ENCODE results near the gene CLCNKA. TPM values are rescaled to one million over a fixed set of nuclear protein-coding genes. Genes with fewer than 3 reads are reported as not detected.

The CLCNKA gene
- total and polyA plus RNA-seq, 2 of the 8 experiments (the other 6 are each of a cell fraction or from before 2014, with no cell fraction given), result 0.95 to 2.0 TPM

GRCh38 chr1:15974855-15975254, 47.0 kb upstream of the CLCNKA start:
- no peak overlapping the region for H2BK120ac ChIP-seq (replicated peaks; ENCODE audit: low read depth, low read length)
- H4K8ac ChIP-seq (ENCODE audit: extremely low read depth, insufficient read depth, low read length), result no peak overlapping the region
- no peak overlapping the region for H3K18ac ChIP-seq (ENCODE audit: extremely low read depth, low read length)
- peaks cover 0 to 12% of the 10 kb centered on the region in 2 experiments; a peak in 2 of 4 replicates for H3K79me2 ChIP-seq (ENCODE audit: control insufficient read depth in 1 of 2, insufficient read depth in 2 of 2, low read length in 2 of 2)
- H3K27me3 ChIP-seq (replicated peaks in 1 of 4; ENCODE audit: control insufficient read depth in 3 of 4, extremely low read depth in 1 of 4, insufficient read depth in 3 of 4, low read length in 3 of 4), result no peaks in the 10 kb centered on the region
- H3K9me3 ChIP-seq (ENCODE audit: insufficient read depth in 2 of 2, low read depth in 1 of 2, low read length in 1 of 2), result peaks cover under 1 to 1% of the 10 kb centered on the region in 2 experiments; a peak in 1 of 4 replicates
- ChIA-PET CTCF (ENCODE audit: partially characterized antibody) (interaction anchor here (0.9 to 5.7 kb wide), 12 partner anchors 10 to 183 kb away, joined by 3 to 53 read pairs (median 6); no protein-coding TSS in a partner anchor), POLR2A (ENCODE audit: partially characterized antibody) (interaction anchor here (1.0 to 2.5 kb wide), 5 partner anchors 13 to 159 kb away, joined by 3 to 10 read pairs (median 3); partner anchors contain the start of gene SPEN)
- H2BK20ac ChIP-seq (ENCODE audit: low read length), result no peak overlapping the region
- peak overlapping the region; percentile 70 to 87 (median 80) for H3K4me3 ChIP-seq (ENCODE audit: extremely low read depth in 1 of 4, insufficient read depth in 2 of 4, low read depth in 3 of 4, low read length in 4 of 4)
- H4K20me1 ChIP-seq (replicated peaks in 1 of 2; ENCODE audit: control insufficient read depth in 1 of 2, insufficient read depth in 2 of 2, low read length in 2 of 2), result peaks cover 0 to 3% of the 10 kb centered on the region in 2 experiments
- peak overlapping the region; percentile 69 to 84 for H3K4me2 ChIP-seq (ENCODE audit: insufficient read depth in 1 of 2, low read depth in 2 of 2, low read length in 2 of 2)
- no peak overlapping the region for H2AFZ ChIP-seq (ENCODE audit: low read length)
- H3K4ac ChIP-seq (replicated peaks; ENCODE audit: insufficient read length, low read depth, low read length), result no peak overlapping the region
- H3K4me1 ChIP-seq (replicated peaks in 1 of 4; ENCODE audit: control insufficient read depth in 3 of 4, insufficient read depth in 4 of 4, low read length in 3 of 4), result peaks cover 0 to 4% (median 0%) of the 10 kb centered on the region in 4 experiments; a peak in 1 of 7 replicates
- H3K14ac ChIP-seq (ENCODE audit: insufficient read length), result no peak overlapping the region
- WGBS, 2 experiments (ENCODE audit: extremely low coverage in 1 of 2, insufficient coverage in 1 of 2, insufficient read length in 1 of 2, insufficient replicate concordance in 2 of 2, low coverage in 1 of 2, low lambda C conversion rate in 2 of 2, missing lambda C conversion rate in 1 of 2), result 77% methylated on average over 9 of the region's 9 CpGs; no CpG with 5 or more reads in 1 of the 2 experiments
- DNase-seq (ENCODE audit: low read depth in 1 of 2, low spot score in 2 of 2) (no peak), FAIRE-seq (no peak)
- no peak overlapping the region for H2BK12ac ChIP-seq (ENCODE audit: low read depth, low read length)
- H4K91ac ChIP-seq (replicated peaks; ENCODE audit: insufficient read length, low read length), result no peak overlapping the region
- no peak overlapping the region for H2BK5ac ChIP-seq (ENCODE audit: low read depth, low read length)
- H3K79me1 ChIP-seq (ENCODE audit: low read depth, low read length), result peaks cover 6% of the 10 kb centered on the region; the same call in 1 of the 2 replicates
- H3K23ac ChIP-seq (ENCODE audit: insufficient read length), result no peak overlapping the region
- H2BK15ac ChIP-seq (ENCODE audit: low read length), result no peak overlapping the region
- H4K5ac ChIP-seq (ENCODE audit: insufficient read length, low read depth, low read length), result no peak overlapping the region
- no peak overlapping the region for H3K27ac ChIP-seq (ENCODE audit: low read depth, low read length)
- H3K36me3 ChIP-seq (ENCODE audit: control insufficient read depth in 2 of 4, insufficient read depth in 4 of 4, low read length in 3 of 4), result peaks cover 0 to 4% (median 3%) of the 10 kb centered on the region in 4 experiments; a peak in 4 of 8 replicates
- H3K9ac ChIP-seq (replicated peaks in 1 of 4; ENCODE audit: extremely low read depth in 1 of 4, low read depth in 3 of 4, low read length in 3 of 4), result peak overlapping the region in 3 of 4 experiments; percentile 3 to 81 (median 20); a peak in 3 of 7 replicates
- no peak overlapping the region for H2AK5ac ChIP-seq (ENCODE audit: low read depth, low read length)
- H3K56ac ChIP-seq (replicated peaks; ENCODE audit: insufficient read length, low read depth, low read length), result no peak overlapping the region
- H3K23me2 ChIP-seq (ENCODE audit: low read depth, low read length), result no peaks in the 10 kb centered on the region
- no peak for TF ChIP-seq CTBP2 (IDR thresholded peaks at IDR 0.05; ENCODE audit: borderline replicate concordance, insufficient read depth, insufficient read length, low read length)
- TF ChIP-seq ZNF274 (IDR thresholded peaks at IDR 0.05; ENCODE audit: borderline replicate concordance, extremely low read depth, low read length), result no peak
- TF ChIP-seq PHF8 (conservative IDR thresholded peaks at IDR 0.05; ENCODE audit: low read depth, low read length), result no peak
